Kidney (tissue), 14 donors: ENCODE data around the gene GALNT8. TPM values are rescaled to one million over a fixed set of nuclear protein-coding genes. Genes with fewer than 3 reads are reported as not detected.
A peak's percentile ranks its signal among the peaks of the same experiment; 100 is the strongest.

Source experiments
- DNase-seq, 5 donors: peaks; one replicate each; pipeline ENCODE4 v3.0.0-alpha.2; 2013 to 2020
- FAIRE-seq: peaks from 2 replicates; lab custom pipeline; 2012; peaks lifted over from hg19 to GRCh38; lab: Jason Lieb, UNC
- H3K27ac ChIP-seq, 2 donors: one replicate each; pipeline ENCODE4 v1.7.0; 2013; ENCODE audit warnings: low read depth in 2 of 2, low read length in 2 of 2, inconsistent platforms in 1 of 2
- H3K27me3 ChIP-seq: one replicate; pipeline ENCODE4 v1.7.1; 2013; ENCODE audit warnings: low read length, inconsistent platforms; ENCODE audit not compliant: control insufficient read depth, insufficient read depth
- H3K36me3 ChIP-seq, 3 donors: one replicate each; pipeline versions ENCODE4 v1.7.0 to v1.7.1; 2013; ENCODE audit warnings: low read length in 3 of 3, control low read depth in 1 of 3, inconsistent platforms in 1 of 3; ENCODE audit not compliant: insufficient read depth in 3 of 3, control insufficient read depth in 2 of 3
- H3K4me1 ChIP-seq, 3 donors: one replicate each; pipeline versions ENCODE4 v1.7.0 to v1.7.1; 2013; ENCODE audit warnings: low read length in 3 of 3, inconsistent platforms in 1 of 3, low read depth in 1 of 3; ENCODE audit not compliant: control insufficient read depth in 2 of 3, insufficient read depth in 2 of 3
- H3K4me3 ChIP-seq, 3 donors: one replicate each; pipeline versions ENCODE4 v1.7.0 to v1.8.1; 2013; ENCODE audit warnings: low read length in 3 of 3, control low read depth in 1 of 3, inconsistent platforms in 1 of 3
- H3K9ac ChIP-seq, 3 donors: one replicate each; pipeline versions ENCODE4 v1.7.0 to v1.7.1; 2013; ENCODE audit warnings: low read length in 3 of 3, control low read depth in 1 of 3, inconsistent platforms in 1 of 3
- H3K9me3 ChIP-seq, 3 donors: one replicate each; pipeline versions ENCODE4 v1.7.0 to v1.7.1; 2013; ENCODE audit warnings: low read length in 3 of 3, control low read depth in 1 of 3, inconsistent platforms in 1 of 3; ENCODE audit not compliant: control insufficient read depth in 2 of 3, insufficient read depth in 1 of 3
- intact Hi-C: fragments of 100-400 bp; cut with DNase I; formaldehyde crosslinking; loops from one replicate; pipeline ENCODE4 v1.11.1; 2022
- polyA plus RNA-seq: library from polyadenylated mRNA; stranded (reverse); fragments of 350-450 nt; fragmentation: Illumina TruSeq; extraction: RNeasy Lipid Tissue Mini Kit (QIAGEN cat#74804); gene quantifications from one replicate; pipeline ENCODE4 v1.2.3, GENCODE V29; 2014; ENCODE audit warnings: low read depth, low replicate concordance; ENCODE audit not compliant: insufficient read depth
- total RNA-seq: library from RNA; stranded (reverse); fragmentation: NEBNext Ultra II Directional; extraction: Animal tissue kit (Norgen Biotek cat#: 25700); gene quantifications from one replicate; pipeline ENCODE4 v1.2.1, GENCODE V29; 2021
- TF ChIP-seq, protein P1 (sequence below): IDR thresholded peaks from 3 replicates; pipeline ENCODE4 v1.5.1; 2012; ENCODE audit warnings: mild to moderate bottlenecking, moderate library complexity, borderline replicate concordance; ENCODE audit not compliant: insufficient read depth; ENCODE audit errors: extremely low read depth
- donor health status: control.
- donor health status: control.
- donor health status: control.
- donor health status: control.
- donor health status: control.
- donor health status: DM: yes; HTN: yes; CAD: no.
- donor health status: Normal renal cell carcinoma (clear cell type).

GALNT8 gene
- total and polyA plus RNA-seq, 2 donors from 2014 or later = 0.25 to 1.4 TPM

GRCh38 chr12:4784404-4785054 is 64.3 kb downstream of the GALNT8 start:
- Histone ChIP-seq H3K27ac (no peak overlapping the region), H3K4me1 (no peaks in the 10 kb centered on the region), H3K4me3 (no peak overlapping the region), H3K36me3 (no peaks in the 10 kb centered on the region), H3K27me3 (no peaks in the 10 kb centered on the region), H3K9me3 (peaks cover 0 to 3% (median 0%) of the 10 kb centered on the region in 3 donors), H3K9ac (no peak overlapping the region)
- DNase-seq = no peak
- FAIRE-seq = no peak
- TF ChIP-seq, protein P1, sequence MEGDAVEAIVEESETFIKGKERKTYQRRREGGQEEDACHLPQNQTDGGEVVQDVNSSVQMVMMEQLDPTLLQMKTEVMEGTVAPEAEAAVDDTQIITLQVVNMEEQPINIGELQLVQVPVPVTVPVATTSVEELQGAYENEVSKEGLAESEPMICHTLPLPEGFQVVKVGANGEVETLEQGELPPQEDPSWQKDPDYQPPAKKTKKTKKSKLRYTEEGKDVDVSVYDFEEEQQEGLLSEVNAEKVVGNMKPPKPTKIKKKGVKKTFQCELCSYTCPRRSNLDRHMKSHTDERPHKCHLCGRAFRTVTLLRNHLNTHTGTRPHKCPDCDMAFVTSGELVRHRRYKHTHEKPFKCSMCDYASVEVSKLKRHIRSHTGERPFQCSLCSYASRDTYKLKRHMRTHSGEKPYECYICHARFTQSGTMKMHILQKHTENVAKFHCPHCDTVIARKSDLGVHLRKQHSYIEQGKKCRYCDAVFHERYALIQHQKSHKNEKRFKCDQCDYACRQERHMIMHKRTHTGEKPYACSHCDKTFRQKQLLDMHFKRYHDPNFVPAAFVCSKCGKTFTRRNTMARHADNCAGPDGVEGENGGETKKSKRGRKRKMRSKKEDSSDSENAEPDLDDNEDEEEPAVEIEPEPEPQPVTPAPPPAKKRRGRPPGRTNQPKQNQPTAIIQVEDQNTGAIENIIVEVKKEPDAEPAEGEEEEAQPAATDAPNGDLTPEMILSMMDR = no peak
- intact Hi-C loops = no loop called here

DNA sequence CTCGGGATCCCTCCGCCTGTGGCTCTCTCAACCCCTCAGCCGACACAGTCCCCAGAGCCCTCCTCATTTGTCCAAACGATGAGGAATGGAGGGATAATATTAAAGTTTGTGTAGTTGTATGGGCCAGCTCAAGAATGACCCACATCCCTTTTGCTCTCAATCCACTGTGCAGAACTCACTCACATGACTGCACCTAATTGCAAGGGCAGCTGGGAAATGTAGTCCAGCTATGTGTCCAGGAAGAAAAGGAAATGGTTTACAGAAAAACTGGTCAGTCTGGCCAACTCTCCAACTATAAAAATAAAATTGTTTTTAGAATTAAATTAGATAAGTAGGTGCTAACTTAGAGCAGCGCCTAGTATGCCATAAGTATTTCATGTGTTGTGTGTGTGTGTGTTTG is 66.6 kb downstream of the GALNT8 start:
- Histone ChIP-seq H3K4me3 (no peak overlapping the region), H3K36me3 (no peaks in the 10 kb centered on the region), H3K9ac (no peak overlapping the region), H3K27ac (no peak overlapping the region), H3K4me1 (no peaks in the 10 kb centered on the region), H3K27me3 (no peaks in the 10 kb centered on the region), H3K9me3 (peaks cover 0 to 8% (median 0%) of the 10 kb centered on the region in 3 donors)
- FAIRE-seq = no peak
- TF ChIP-seq, protein P1 = no peak
- DNase-seq = no peak
- intact Hi-C loops = no loop called here

- FAIRE-seq = no peak
Observed at GRCh38 chr12:4787965-4788364, 67.8 kb downstream of the GALNT8 start.

More at GRCh38 chr12:4787965-4788364, 67.8 kb downstream of the GALNT8 start:
- TF ChIP-seq, protein P1 = no peak
- intact Hi-C loops = no loop called here
- Histone ChIP-seq H3K4me1 (no peaks in the 10 kb centered on the region), H3K9ac (no peak overlapping the region), H3K27me3 (no peaks in the 10 kb centered on the region), H3K36me3 (no peaks in the 10 kb centered on the region), H3K27ac (no peak overlapping the region), H3K9me3 (peaks cover 0 to 8% (median 0%) of the 10 kb centered on the region in 3 donors), H3K4me3 (no peak overlapping the region)
- peak in 1 of 5 donors; percentile 15 for DNase-seq
